ENCODE measurements around the gene PRKN. TPM values are rescaled to one million over a fixed set of nuclear protein-coding genes. Genes with fewer than 3 reads are reported as not detected.

The PRKN gene
- total RNA-seq, 1 donor from 2014 or later, result 5.1 TPM

DNA sequence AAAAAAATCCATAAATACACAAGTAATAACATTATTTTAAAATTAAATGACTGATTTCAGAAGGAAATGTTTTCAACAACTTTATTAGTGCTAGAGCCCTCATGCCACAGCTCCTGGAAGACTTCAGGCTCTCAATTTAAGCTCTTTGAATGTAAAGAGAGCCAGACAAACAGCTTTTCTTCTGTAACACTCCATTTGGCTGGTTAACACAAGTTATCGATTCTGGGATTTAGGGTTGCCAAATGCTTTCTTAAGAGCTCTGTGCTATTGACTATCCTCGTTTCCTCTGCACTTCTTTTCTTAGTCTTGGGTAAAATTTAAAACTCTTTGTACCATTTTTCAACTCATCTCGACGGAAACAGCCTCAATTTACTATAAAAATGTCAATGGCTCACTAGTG is 402.5 kb downstream of the PRKN start:
- no peak overlapping the region for H3K4me3 Mint-ChIP-seq (ENCODE audit: unreplicated experiment)
- H3K4me1 Mint-ChIP-seq (ENCODE audit: unreplicated experiment), result no peaks in the 10 kb centered on the region
- no peaks in the 10 kb centered on the region for H3K27me3 Mint-ChIP-seq (ENCODE audit: unreplicated experiment)
- H3K9me3 Mint-ChIP-seq (ENCODE audit: unreplicated experiment), result no peaks in the 10 kb centered on the region
- no peak for DNase-seq (ENCODE audit: low spot score)
- no peak overlapping the region for H3K27ac Mint-ChIP-seq (ENCODE audit: unreplicated experiment)
- TF ChIP-seq CTCF (IDR thresholded peaks at IDR 0.05; ENCODE audit: unreplicated experiment), result no peak
- H3K36me3 Mint-ChIP-seq (ENCODE audit: low read depth, unreplicated experiment), result no peaks in the 10 kb centered on the region

- TF ChIP-seq CTCF (IDR thresholded peaks at IDR 0.05; ENCODE audit: unreplicated experiment), result no peak
- Mint-ChIP-seq H3K27me3 (ENCODE audit: unreplicated experiment) (peaks cover 1% of the 10 kb centered on the region), H3K9me3 (ENCODE audit: unreplicated experiment) (no peaks in the 10 kb centered on the region), H3K4me1 (ENCODE audit: unreplicated experiment) (no peaks in the 10 kb centered on the region), H3K27ac (ENCODE audit: unreplicated experiment) (no peak overlapping the region), H3K36me3 (ENCODE audit: low read depth, unreplicated experiment) (no peaks in the 10 kb centered on the region), H3K4me3 (ENCODE audit: unreplicated experiment) (no peak overlapping the region)
- DNase-seq (ENCODE audit: low spot score), result no peak
These were observed 412.3 kb downstream of the PRKN start for GRCh38 chr6:162315291-162315690.

GRCh38 chr6:162313922-162314660 is 413.5 kb downstream of the PRKN start:
- no peak for DNase-seq (ENCODE audit: low spot score)
- no peak overlapping the region for H3K27ac Mint-ChIP-seq (ENCODE audit: unreplicated experiment)
- H3K9me3 Mint-ChIP-seq (ENCODE audit: unreplicated experiment), result no peaks in the 10 kb centered on the region
- H3K27me3 Mint-ChIP-seq (ENCODE audit: unreplicated experiment), result peaks cover 1% of the 10 kb centered on the region
- no peaks in the 10 kb centered on the region for H3K36me3 Mint-ChIP-seq (ENCODE audit: low read depth, unreplicated experiment)
- H3K4me3 Mint-ChIP-seq (ENCODE audit: unreplicated experiment), result no peak overlapping the region
- TF ChIP-seq CTCF (IDR thresholded peaks at IDR 0.05; ENCODE audit: unreplicated experiment), result no peak
- H3K4me1 Mint-ChIP-seq (ENCODE audit: unreplicated experiment), result no peaks in the 10 kb centered on the region

GRCh38 chr6:162307865-162308264 is 419.7 kb downstream of the PRKN start:
- Mint-ChIP-seq H3K27ac (ENCODE audit: unreplicated experiment) (no peak overlapping the region), H3K9me3 (ENCODE audit: unreplicated experiment) (no peaks in the 10 kb centered on the region), H3K4me3 (ENCODE audit: unreplicated experiment) (no peak overlapping the region), H3K36me3 (ENCODE audit: low read depth, unreplicated experiment) (no peaks in the 10 kb centered on the region), H3K27me3 (ENCODE audit: unreplicated experiment) (peaks cover 2% of the 10 kb centered on the region), H3K4me1 (ENCODE audit: unreplicated experiment) (peaks cover 9% of the 10 kb centered on the region)
- DNase-seq (ENCODE audit: low spot score), result no peak
- TF ChIP-seq CTCF (IDR thresholded peaks at IDR 0.05; ENCODE audit: unreplicated experiment), result no peak

GRCh38 chr6:162306616-162307015 is 420.9 kb downstream of the PRKN start:
- Mint-ChIP-seq H3K27ac (ENCODE audit: unreplicated experiment) (no peak overlapping the region), H3K4me3 (ENCODE audit: unreplicated experiment) (no peak overlapping the region), H3K4me1 (ENCODE audit: unreplicated experiment) (peaks cover 12% of the 10 kb centered on the region), H3K27me3 (ENCODE audit: unreplicated experiment) (peaks cover 1% of the 10 kb centered on the region), H3K9me3 (ENCODE audit: unreplicated experiment) (no peaks in the 10 kb centered on the region), H3K36me3 (ENCODE audit: low read depth, unreplicated experiment) (no peaks in the 10 kb centered on the region)
- DNase-seq (ENCODE audit: low spot score), result no peak
- TF ChIP-seq CTCF (IDR thresholded peaks at IDR 0.05; ENCODE audit: unreplicated experiment), result no peak
